ENCODE results near the gene HNRNPA0. TPM values are rescaled to one million over a fixed set of nuclear protein-coding genes. Genes with fewer than 3 reads are reported as not detected.

Gene HNRNPA0
- total and polyA plus RNA-seq, 2 of the 4 experiments (the other 2 are of a cell fraction): 5.2 to 12.2 TPM

DNA sequence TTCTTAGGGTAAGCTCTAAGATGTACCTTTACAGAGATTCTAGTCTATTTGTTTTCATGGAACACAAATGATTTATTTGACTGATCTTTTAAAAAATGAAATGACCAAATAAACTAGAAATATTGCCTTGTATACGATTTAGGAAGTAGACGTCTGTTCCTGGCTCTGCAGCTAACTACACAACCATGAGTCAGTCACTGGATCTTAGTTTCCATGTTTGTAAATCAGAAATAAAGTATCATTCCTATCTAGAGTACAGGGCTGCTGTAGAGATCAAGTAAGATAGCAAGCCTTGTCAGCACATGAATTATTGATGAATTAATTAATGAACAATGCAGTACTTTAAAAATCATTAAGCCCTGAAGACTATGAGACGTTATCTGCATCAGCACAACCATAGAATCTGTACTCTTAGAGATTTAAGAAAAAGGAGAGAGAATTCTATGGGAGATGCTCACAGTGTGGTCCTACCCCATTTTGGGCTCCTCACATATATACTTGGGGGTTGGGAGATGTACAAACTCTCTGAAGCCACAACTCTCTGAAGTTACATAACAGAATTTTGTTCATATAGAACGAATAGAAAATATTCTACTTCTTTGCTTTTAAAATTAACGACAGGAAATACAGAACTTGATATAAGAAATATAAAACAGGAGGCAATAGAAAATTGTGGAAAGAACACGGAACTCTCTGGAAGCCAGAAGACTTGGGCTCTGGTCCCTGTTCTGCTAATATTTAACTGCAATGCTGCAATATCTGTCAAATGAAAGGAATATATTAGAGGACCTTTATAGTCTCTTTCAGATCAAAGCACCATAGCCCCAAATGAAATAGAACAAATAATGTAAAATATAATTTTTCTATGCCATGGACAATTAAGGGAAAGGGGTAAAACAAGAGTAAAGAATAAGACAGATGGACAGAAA lies 48.4 kb upstream of the HNRNPA0 start:
- H2AFZ ChIP-seq (replicated peaks; ENCODE audit: low read length, poor library complexity): no peak overlapping the region
- H3K18ac ChIP-seq (ENCODE audit: low read depth, low read length): no peak overlapping the region
- H3K56ac ChIP-seq (ENCODE audit: extremely low read depth, insufficient read depth, low read length): no peak overlapping the region
- intact Hi-C loops (cut with micrococcal nuclease) (no loop called here), dilution Hi-C loops (cut with HindIII; ENCODE audit: low sequenced_read_pairs, unreplicated experiment) (no loop called here), in situ Hi-C loops (cut with MboI; ENCODE audit: low sequenced_read_pairs) (no loop called here)
- H3K27ac ChIP-seq (ENCODE audit: insufficient read depth, low read length): no peak overlapping the region
- no peak overlapping the region for H2BK20ac ChIP-seq (ENCODE audit: low read depth, low read length)
- H2BK5ac ChIP-seq (ENCODE audit: low read depth, low read length, poor library complexity, severe bottlenecking): no peak overlapping the region
- no peaks in the 10 kb centered on the region for H3K36me3 ChIP-seq (ENCODE audit: control insufficient read depth, insufficient read depth, low read length)
- H3K4me3 ChIP-seq (ENCODE audit: insufficient read depth, low read depth, low read length): no peak overlapping the region
- no CpG with 5 or more reads among the region's 6 CpGs for whole genome bisulfite sequencing, 2 experiments (ENCODE audit: extremely low coverage in 2 of 2, insufficient read length in 1 of 2)
- ATAC-seq (ENCODE audit: low read depth) (no peak), DNase-seq (no peak)
- ChIA-PET POLR2A (ENCODE audit: unreplicated experiment) (no interaction called here), CTCF (interaction anchor here (1.7 kb wide), 1 partner anchor 24 kb away, joined by 7 read pairs; no protein-coding TSS in a partner anchor)
- no peak overlapping the region for H2AK5ac ChIP-seq (ENCODE audit: low read depth, low read length)
- no peak overlapping the region for H4K8ac ChIP-seq (ENCODE audit: low read depth in 2 of 2, low read length in 2 of 2)
- H2BK120ac ChIP-seq (ENCODE audit: low read depth, low read length): no peak overlapping the region
- no peak overlapping the region for H2BK15ac ChIP-seq (ENCODE audit: low read depth, low read length)
- no peak overlapping the region for H3K4me2 ChIP-seq (ENCODE audit: low read depth, low read length)
- H3K9me3 ChIP-seq (ENCODE audit: control insufficient read depth, insufficient read depth, low read length): no peaks in the 10 kb centered on the region
- H3K27me3 ChIP-seq (ENCODE audit: control insufficient read depth, insufficient read depth, low read length): 0 out of 2 replicates have a peak, but pooled peaks cover 2% of the 10 kb centered on the region
- no TSS peak for BruUV-seq (replicated peaks)
- H4K5ac ChIP-seq (ENCODE audit: low read depth, low read length): no peak overlapping the region
- H3K9ac ChIP-seq (ENCODE audit: low read depth, low read length): no peak overlapping the region
- no peaks in the 10 kb centered on the region for H4K20me1 ChIP-seq (ENCODE audit: insufficient read depth, low read length)
- no peak overlapping the region for H3K23ac ChIP-seq (ENCODE audit: low read depth, low read length)
- H4K91ac ChIP-seq (ENCODE audit: insufficient read depth, low read depth, low read length): no peak overlapping the region
- H3K79me1 ChIP-seq (ENCODE audit: low read depth in 1 of 2, low read length in 2 of 2): no peaks in the 10 kb centered on the region
- no peak overlapping the region for H3K14ac ChIP-seq (replicated peaks; ENCODE audit: low read depth, low read length)
- no peak overlapping the region for H2AK9ac ChIP-seq (replicated peaks; ENCODE audit: low read depth, low read length, poor library complexity)
- H3K9me1 ChIP-seq (ENCODE audit: insufficient read depth, low read length): no peaks in the 10 kb centered on the region
- no peaks in the 10 kb centered on the region for H3K4me1 ChIP-seq (ENCODE audit: control insufficient read depth, insufficient read depth, low read length)
- no peak overlapping the region for H3K4ac ChIP-seq (ENCODE audit: low read depth, low read length)
- TF ChIP-seq RCOR1 (IDR thresholded peaks at IDR 0.05; ENCODE audit: insufficient replicate concordance, low read length) (no peak), MXI1 (IDR thresholded peaks at IDR 0.05; ENCODE audit: borderline replicate concordance, low read depth, low read length) (no peak), BHLHE40 (IDR thresholded peaks at IDR 0.05; ENCODE audit: low read depth, low read length) (no peak), CEBPB (IDR thresholded peaks at IDR 0.05; ENCODE audit: low read depth, low read length) (no peak), MAZ (IDR thresholded peaks at IDR 0.05; ENCODE audit: borderline replicate concordance, low read depth, low read length) (no peak), SMC3 (IDR thresholded peaks at IDR 0.05; ENCODE audit: low read depth, low read length) (no peak), FOS (IDR thresholded peaks at IDR 0.05; ENCODE audit: low read depth, low read length) (no peak), MAFK (IDR thresholded peaks at IDR 0.05; ENCODE audit: low read depth, low read length) (no peak), CHD1 (IDR thresholded peaks at IDR 0.05; ENCODE audit: low read depth, low read length) (no peak), POLR2A (IDR thresholded peaks at IDR 0.05; ENCODE audit: low read depth, low read length) (no peak), NFE2L2 (IDR thresholded peaks at IDR 0.05; ENCODE audit: low read depth, low read length) (no peak), RFX5 (IDR thresholded peaks at IDR 0.05; ENCODE audit: low read depth, low read length) (no peak), USF2 (IDR thresholded peaks at IDR 0.05; ENCODE audit: low read depth, low read length) (no peak)
- TF ChIP-seq, protein P1, sequence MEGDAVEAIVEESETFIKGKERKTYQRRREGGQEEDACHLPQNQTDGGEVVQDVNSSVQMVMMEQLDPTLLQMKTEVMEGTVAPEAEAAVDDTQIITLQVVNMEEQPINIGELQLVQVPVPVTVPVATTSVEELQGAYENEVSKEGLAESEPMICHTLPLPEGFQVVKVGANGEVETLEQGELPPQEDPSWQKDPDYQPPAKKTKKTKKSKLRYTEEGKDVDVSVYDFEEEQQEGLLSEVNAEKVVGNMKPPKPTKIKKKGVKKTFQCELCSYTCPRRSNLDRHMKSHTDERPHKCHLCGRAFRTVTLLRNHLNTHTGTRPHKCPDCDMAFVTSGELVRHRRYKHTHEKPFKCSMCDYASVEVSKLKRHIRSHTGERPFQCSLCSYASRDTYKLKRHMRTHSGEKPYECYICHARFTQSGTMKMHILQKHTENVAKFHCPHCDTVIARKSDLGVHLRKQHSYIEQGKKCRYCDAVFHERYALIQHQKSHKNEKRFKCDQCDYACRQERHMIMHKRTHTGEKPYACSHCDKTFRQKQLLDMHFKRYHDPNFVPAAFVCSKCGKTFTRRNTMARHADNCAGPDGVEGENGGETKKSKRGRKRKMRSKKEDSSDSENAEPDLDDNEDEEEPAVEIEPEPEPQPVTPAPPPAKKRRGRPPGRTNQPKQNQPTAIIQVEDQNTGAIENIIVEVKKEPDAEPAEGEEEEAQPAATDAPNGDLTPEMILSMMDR (conservative IDR thresholded peaks at IDR 0.05; ENCODE audit: low read depth, low read length): no peak
- TF ChIP-seq, protein P2, sequence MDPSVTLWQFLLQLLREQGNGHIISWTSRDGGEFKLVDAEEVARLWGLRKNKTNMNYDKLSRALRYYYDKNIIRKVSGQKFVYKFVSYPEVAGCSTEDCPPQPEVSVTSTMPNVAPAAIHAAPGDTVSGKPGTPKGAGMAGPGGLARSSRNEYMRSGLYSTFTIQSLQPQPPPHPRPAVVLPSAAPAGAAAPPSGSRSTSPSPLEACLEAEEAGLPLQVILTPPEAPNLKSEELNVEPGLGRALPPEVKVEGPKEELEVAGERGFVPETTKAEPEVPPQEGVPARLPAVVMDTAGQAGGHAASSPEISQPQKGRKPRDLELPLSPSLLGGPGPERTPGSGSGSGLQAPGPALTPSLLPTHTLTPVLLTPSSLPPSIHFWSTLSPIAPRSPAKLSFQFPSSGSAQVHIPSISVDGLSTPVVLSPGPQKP (IDR thresholded peaks at IDR 0.05; ENCODE audit: borderline replicate concordance, low read depth, low read length): no peak

All from IMR-90 (cell line).